H1 (cell line): ENCODE results near the gene LMX1A. TPM values are rescaled to one million over a fixed set of nuclear protein-coding genes. Genes with fewer than 3 reads are reported as not detected.

ENCODE experiments used
- CTCF ChIA-PET: fragments of 300-600 bp; sonication (Branson Sonifier 250); formaldehyde crosslinking; loops from one replicate; lab custom pipeline; 2021; ENCODE audit not compliant: partially characterized antibody; lab: Charles Lee
- POLR2A ChIA-PET: fragments of 300-600 bp; sonication (Branson Sonifier 250); formaldehyde crosslinking; loops from one replicate; lab custom pipeline; 2021; ENCODE audit warnings: inconsistent platforms; ENCODE audit not compliant: partially characterized antibody; lab: Charles Lee
- DNase-seq, 2 experiments: peaks; one replicate each; pipeline versions ENCODE4 v3.0.0 to v3.0.0-alpha.2; 2010 to 2022; ENCODE audit warnings: low spot score in 2 of 2, low read depth in 1 of 2, mixed read lengths in 1 of 2
- FAIRE-seq: peaks from 2 replicates; lab custom pipeline; 2011; peaks lifted over from hg19 to GRCh38; lab: Jason Lieb, UNC
- H2AFZ ChIP-seq: 2 replicates; pipeline ENCODE4 v1.8.1; 2012; ENCODE audit warnings: low read length, inconsistent platforms
- H2AK5ac ChIP-seq: 2 replicates; pipeline ENCODE4 v1.6.1; 2013; ENCODE audit warnings: low read depth, low read length
- H2BK120ac ChIP-seq: replicated peaks from 2 replicates; pipeline ENCODE3; 2013; ENCODE audit warnings: low read depth, low read length, inconsistent platforms
- H2BK12ac ChIP-seq: 2 replicates; pipeline ENCODE4 v1.6.1; 2013; ENCODE audit warnings: low read depth, low read length
- H2BK15ac ChIP-seq: 2 replicates; pipeline ENCODE4 v1.6.1; 2013; ENCODE audit warnings: low read length
- H2BK20ac ChIP-seq: 2 replicates; pipeline ENCODE4 v1.6.1; 2013; ENCODE audit warnings: low read length
- H2BK5ac ChIP-seq: 2 replicates; pipeline ENCODE4 v1.6.1; 2013; ENCODE audit warnings: low read depth, low read length
- H3K14ac ChIP-seq: 2 replicates; pipeline ENCODE4 v1.6.1; 2013; ENCODE audit warnings: inconsistent platforms; ENCODE audit not compliant: insufficient read length
- H3K18ac ChIP-seq: 2 replicates; pipeline ENCODE4 v1.6.1; 2013; ENCODE audit warnings: low read length; ENCODE audit errors: extremely low read depth
- H3K23ac ChIP-seq: 2 replicates; pipeline ENCODE4 v1.6.1; 2013; ENCODE audit warnings: inconsistent platforms; ENCODE audit not compliant: insufficient read length
- H3K23me2 ChIP-seq: 2 replicates; pipeline ENCODE4 v1.6.1; 2013; ENCODE audit warnings: low read depth, low read length
- H3K27ac ChIP-seq: 2 replicates; pipeline ENCODE4 v1.6.1; 2011; ENCODE audit warnings: low read depth, low read length, inconsistent platforms
- H3K27me3 ChIP-seq, 4 experiments: replicated peaks in 1 of 4; 1 replicate in 1 of 4; 2 replicates in 3 of 4; pipeline versions ENCODE4 v1.6.1 to v1.8.1; 2011 to 2013; ENCODE audit warnings: low read length in 3 of 4, mild to moderate bottlenecking in 3 of 4, inconsistent platforms in 2 of 4, mixed read lengths in 2 of 4, moderate library complexity in 1 of 4; ENCODE audit not compliant: control insufficient read depth in 3 of 4, insufficient read depth in 3 of 4; ENCODE audit errors: extremely low read depth in 1 of 4
- H3K36me3 ChIP-seq, 4 experiments: 2 replicates each; pipeline versions ENCODE4 v1.6.1 to v1.8.1; 2011 to 2013; ENCODE audit warnings: mild to moderate bottlenecking in 4 of 4, low read length in 3 of 4, moderate library complexity in 2 of 4, control low read depth in 1 of 4, inconsistent platforms in 1 of 4; ENCODE audit not compliant: insufficient read depth in 4 of 4, control insufficient read depth in 2 of 4
- H3K4ac ChIP-seq: replicated peaks from 2 replicates; pipeline ENCODE3; 2013; ENCODE audit warnings: low read length, low read depth, mixed read lengths, inconsistent platforms; ENCODE audit not compliant: insufficient read length
- H3K4me1 ChIP-seq, 4 experiments: replicated peaks in 1 of 4; 1 replicate in 1 of 4; 2 replicates in 3 of 4; pipeline versions ENCODE4 v1.6.1 to v1.8.1; 2011 to 2013; ENCODE audit warnings: low read length in 3 of 4, inconsistent platforms in 2 of 4, mixed read lengths in 1 of 4; ENCODE audit not compliant: insufficient read depth in 4 of 4, control insufficient read depth in 3 of 4
- H3K4me2 ChIP-seq, 2 experiments: 2 replicates each; pipeline versions ENCODE4 v1.6.1 to v1.8.1; 2011 to 2013; ENCODE audit warnings: low read depth in 2 of 2, low read length in 2 of 2, control low read depth in 1 of 2, inconsistent platforms in 1 of 2, mild to moderate bottlenecking in 1 of 2; ENCODE audit not compliant: insufficient read depth in 1 of 2
- H3K4me3 ChIP-seq, 4 experiments: fragments of 200-600, 300-600 bp in 1 of 4; sonication (generic), shearing (Covaris generic), sonication (Bioruptor Twin) in 1 of 4; 2 replicates each; pipeline versions ENCODE4 v1.5.1 to v1.8.1; 2011 to 2016; ENCODE audit warnings: low read length in 4 of 4, low read depth in 3 of 4, control low read depth in 2 of 4, inconsistent platforms in 2 of 4, mild to moderate bottlenecking in 2 of 4, mixed read lengths in 1 of 4, moderate library complexity in 1 of 4; ENCODE audit not compliant: insufficient read depth in 2 of 4; ENCODE audit errors: extremely low read depth in 1 of 4
- H3K56ac ChIP-seq: replicated peaks from 2 replicates; pipeline ENCODE3; 2013; ENCODE audit warnings: low read depth, mild to moderate bottlenecking, mixed read lengths, low read length, inconsistent platforms; ENCODE audit not compliant: insufficient read length
- H3K79me1 ChIP-seq: 2 replicates; pipeline ENCODE4 v1.6.1; 2013; ENCODE audit warnings: low read depth, low read length, control low read depth
- H3K79me2 ChIP-seq, 2 experiments: 2 replicates each; pipeline versions ENCODE4 v1.6.1 to v1.8.1; 2012 to 2013; ENCODE audit warnings: low read length in 2 of 2, mild to moderate bottlenecking in 2 of 2, inconsistent platforms in 1 of 2; ENCODE audit not compliant: insufficient read depth in 2 of 2, control insufficient read depth in 1 of 2
- H3K9ac ChIP-seq, 4 experiments: replicated peaks in 1 of 4; 1 replicate in 1 of 4; 2 replicates in 3 of 4; pipeline versions ENCODE4 v1.6.1 to v1.8.1; 2011 to 2013; ENCODE audit warnings: low read depth in 3 of 4, low read length in 3 of 4, control low read depth in 2 of 4, mild to moderate bottlenecking in 2 of 4, moderate library complexity in 2 of 4, inconsistent platforms in 1 of 4; ENCODE audit errors: extremely low read depth in 1 of 4
- H3K9me3 ChIP-seq, 2 experiments: 2 replicates each; pipeline versions ENCODE4 v1.6.1 to v1.8.1; 2012 to 2013; ENCODE audit warnings: mild to moderate bottlenecking in 2 of 2, moderate library complexity in 2 of 2, control low read depth in 1 of 2, inconsistent platforms in 1 of 2, low read depth in 1 of 2, low read length in 1 of 2, mixed read lengths in 1 of 2; ENCODE audit not compliant: insufficient read depth in 2 of 2
- H4K20me1 ChIP-seq, 2 experiments: replicated peaks in 1 of 2; 2 replicates each; pipeline versions ENCODE3 to v1.8.1; 2011 to 2013; ENCODE audit warnings: inconsistent platforms in 2 of 2, low read length in 2 of 2, mild to moderate bottlenecking in 1 of 2; ENCODE audit not compliant: insufficient read depth in 2 of 2, control insufficient read depth in 1 of 2
- H4K5ac ChIP-seq: 2 replicates; pipeline ENCODE4 v1.6.1; 2013; ENCODE audit warnings: low read length, low read depth, mixed read lengths, inconsistent platforms; ENCODE audit not compliant: insufficient read length
- H4K8ac ChIP-seq: 2 replicates; pipeline ENCODE4 v1.8.0; 2013; ENCODE audit warnings: mild to moderate bottlenecking, moderate library complexity, low read length, inconsistent platforms; ENCODE audit not compliant: insufficient read depth; ENCODE audit errors: extremely low read depth
- H4K91ac ChIP-seq: replicated peaks from 2 replicates; pipeline ENCODE3; 2013; ENCODE audit warnings: low read length, mixed read lengths, inconsistent platforms; ENCODE audit not compliant: insufficient read length
- CEBPB ChIP-seq: IDR thresholded peaks from 2 replicates; pipeline ENCODE4 v1.6.1; 2012; ENCODE audit warnings: low read depth, low read length
- NANOG ChIP-seq: IDR thresholded peaks from 2 replicates; pipeline ENCODE4 v1.6.1; 2011; ENCODE audit warnings: low read length, low read depth, mild to moderate bottlenecking, inconsistent platforms; ENCODE audit not compliant: insufficient read depth, poor library complexity, severe bottlenecking
- POLR2AphosphoS5 ChIP-seq: IDR thresholded peaks from 2 replicates; pipeline ENCODE4 v1.6.1; 2011; ENCODE audit warnings: low read depth, low read length
- POU5F1 ChIP-seq: IDR thresholded peaks from 2 replicates; pipeline ENCODE4 v1.6.1; 2011; ENCODE audit warnings: low read depth, mild to moderate bottlenecking, low read length, moderate library complexity
- USF2 ChIP-seq: IDR thresholded peaks from 2 replicates; pipeline ENCODE4 v1.6.1; 2011; ENCODE audit warnings: low read length, improper control_type of control experiment
- WGBS, 2 experiments: shearing (Covaris generic) in 1 of 2; methylation state at CpG; one replicate each; pipeline versions ENCODE4 v1.1.6 to v1.1.7; 2013 to 2015; ENCODE audit warnings: low lambda C conversion rate in 2 of 2, mixed read lengths in 2 of 2, inconsistent platforms in 1 of 2, low coverage in 1 of 2, missing lambda C conversion rate in 1 of 2; ENCODE audit not compliant: insufficient replicate concordance in 2 of 2, insufficient coverage in 1 of 2, insufficient read length in 1 of 2; ENCODE audit errors: extremely low coverage in 1 of 2, missing lambda C conversion rate in 1 of 2; 5-methylcytosine and 5-hydroxymethylcytosine counted together
- polyA plus RNA-seq, 7 experiments: library from polyadenylated mRNA; depleted of rRNA in 3 of 7; stranded (reverse) in 5 of 7; unstranded in 2 of 7; fragments of >200 nt in 5 of 7; fragments of 200-250 nt in 2 of 7; gene quantifications; 1 replicate in 5 of 7; 2 replicates in 1 of 7; 4 replicates in 1 of 7; pipeline versions ENCODE4 v1.2.1 to v1.2.3, GENCODE V29; 2011 to 2013; ENCODE audit warnings: missing spikeins in 2 of 7, mixed read lengths in 2 of 7
- total RNA-seq: library from RNA; stranded (reverse); fragmentation: NEBNext Ultra II Directional; extraction: Animal tissue kit (Norgen Biotek cat#: 25700); gene quantifications from 2 replicates; pipeline ENCODE4 v1.2.1, GENCODE V29; 2021

LMX1A gene
- total and polyA plus RNA-seq, 2 of the 8 experiments (the other 6 are each of a cell fraction or from before 2014, with no cell fraction given): not detected

DNA sequence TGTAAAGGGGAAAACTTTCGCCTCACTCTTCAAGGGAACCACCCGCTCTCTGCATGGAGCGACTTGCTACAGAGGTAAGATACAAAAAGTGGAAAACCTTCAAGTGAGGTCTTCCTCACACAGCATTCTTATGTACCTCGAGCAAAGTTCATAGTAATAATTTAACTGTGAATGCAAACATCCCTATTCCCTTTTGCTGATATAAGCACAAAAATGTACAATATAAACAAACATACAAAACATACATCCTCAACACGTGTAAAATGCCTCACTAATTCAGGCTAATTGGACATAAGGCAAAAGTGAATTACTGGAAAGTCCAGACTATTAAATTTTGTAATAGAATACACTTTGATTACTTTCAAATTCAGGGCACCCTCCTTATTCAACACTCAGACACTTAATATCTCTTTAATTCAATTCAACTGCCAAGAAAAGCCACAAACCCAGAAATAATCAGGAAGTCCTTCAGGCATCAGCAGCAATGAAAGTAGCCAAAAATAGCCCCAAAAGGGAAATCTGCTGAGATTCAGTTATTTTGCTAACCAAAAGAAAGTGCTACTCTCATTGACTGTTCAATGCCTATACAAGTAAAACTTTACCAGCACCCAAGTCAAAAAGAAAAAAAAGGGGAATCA is 15.2 kb upstream of the LMX1A start:
- Histone ChIP-seq H4K20me1 (peaks cover 0 to 2% of the 10 kb centered on the region in 2 experiments), H3K14ac (no peak overlapping the region), H2BK5ac (no peak overlapping the region), H2BK120ac (no peak overlapping the region), H4K8ac (no peak overlapping the region), H3K56ac (no peak overlapping the region), H3K9me3 (no peaks in the 10 kb centered on the region), H4K91ac (no peak overlapping the region), H3K4me1 (peaks cover 0 to 10% (median 0%) of the 10 kb centered on the region in 4 experiments; a peak in 4 of 7 replicates), H2BK15ac (no peak overlapping the region), H3K9ac (no peak overlapping the region), H3K27ac (no peak overlapping the region), H2AK5ac (no peak overlapping the region), H3K4me3 (no peak overlapping the region), H3K18ac (no peak overlapping the region), H3K23me2 (peaks cover 7% of the 10 kb centered on the region; the same call in 1 of the 2 replicates), H3K79me2 (no peaks in the 10 kb centered on the region), H4K5ac (no peak overlapping the region), H3K79me1 (no peaks in the 10 kb centered on the region), H2BK12ac (no peak overlapping the region), H2BK20ac (no peak overlapping the region), H3K36me3 (no peaks in the 10 kb centered on the region), H3K4ac (no peak overlapping the region), H3K4me2 (no peak overlapping the region), H3K23ac (no peak overlapping the region), H3K27me3 (peaks cover 0 to 28% (median 11%) of the 10 kb centered on the region in 4 experiments; a peak in 6 of 7 replicates), H2AFZ (no peak overlapping the region)
- CTCF ChIA-PET: interaction anchor here (1.1 to 5.5 kb wide), 8 partner anchors 12 to 246 kb away, joined by 3 to 138 read pairs (median 26); partner anchors contain the start of gene LMX1A
- WGBS, 2 experiments: 81% methylated on average over 5 of the region's 5 CpGs; no CpG with 5 or more reads in 1 of the 2 experiments
- DNase-seq (no peak), FAIRE-seq (no peak)
- POLR2A ChIA-PET: no interaction called here
- TF ChIP-seq CEBPB: no peak
- TF ChIP-seq NANOG: no peak
- TF ChIP-seq POU5F1: no peak
- no peak for TF ChIP-seq USF2
- no peak for TF ChIP-seq POLR2AphosphoS5
- TF ChIP-seq, all 59 proteins: peak for 0
